ENCODE measurements around the gene CXCR4.

DNA sequence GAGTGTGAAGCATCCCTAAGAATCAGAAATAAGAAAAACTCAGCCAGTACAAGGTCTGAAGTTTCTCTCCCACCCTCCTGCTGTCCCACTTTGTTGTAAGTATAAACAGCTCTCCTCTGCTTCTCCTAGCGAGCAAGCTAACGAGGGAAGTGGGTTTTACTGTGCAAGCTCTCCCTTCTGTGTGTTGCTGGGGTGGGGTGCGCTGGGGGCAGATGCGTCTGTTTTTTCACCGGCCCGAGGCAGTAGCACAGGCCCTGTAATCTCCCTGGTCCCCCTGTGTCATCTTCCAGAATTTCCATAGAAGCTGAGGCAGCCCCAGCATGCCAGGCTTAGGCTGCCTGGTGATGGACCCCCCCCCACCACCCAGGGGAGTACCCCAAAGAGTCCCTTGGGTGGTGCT, 9.4 kb upstream of the CXCR4 start:
- TF ChIP-seq EZH2 (IDR thresholded peaks at IDR 0.05; ENCODE audit: insufficient read depth, poor library complexity, severe bottlenecking): no peak
- no peak for TF ChIP-seq EZH2phosphoT487 (IDR thresholded peaks at IDR 0.05; ENCODE audit: insufficient read depth, low read depth)
